ENCODE results near the gene SS18. TPM values are rescaled to one million over a fixed set of nuclear protein-coding genes. Genes with fewer than 3 reads are reported as not detected.

Gene SS18
- total RNA-seq, 2 experiments from 2014 or later = 59.3 to 64.5 TPM

DNA sequence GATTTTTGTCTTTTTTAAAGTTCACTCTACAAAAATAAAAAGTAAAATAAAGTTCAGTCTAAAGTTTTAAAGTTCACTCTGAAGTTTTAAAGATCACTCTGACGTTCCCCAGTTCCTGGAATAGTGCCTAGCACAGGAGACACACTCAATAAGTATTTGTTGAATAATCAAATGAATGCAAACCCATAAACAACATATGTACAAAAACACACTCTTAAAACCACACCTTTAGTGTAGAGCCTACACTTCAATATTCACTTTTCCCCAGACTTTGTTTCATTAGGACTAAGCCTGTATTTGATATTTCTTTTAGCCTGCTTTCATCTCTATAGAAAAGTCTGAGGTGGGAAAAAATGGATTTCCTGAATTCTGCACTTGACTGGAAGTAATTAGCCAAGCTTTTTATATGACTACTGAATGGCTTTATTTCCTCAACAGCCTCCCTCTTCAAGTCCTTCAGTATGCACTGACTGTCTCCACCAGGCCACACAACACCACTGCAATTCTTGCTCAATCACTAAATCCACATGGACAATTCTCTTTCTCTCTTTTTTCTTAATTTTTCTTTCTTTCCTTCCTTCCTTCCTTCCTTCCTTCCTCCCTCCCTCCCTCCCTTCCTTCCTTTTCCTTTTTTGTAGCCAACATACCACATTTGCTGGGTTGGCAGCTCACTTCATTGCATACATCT lies 104.6 kb downstream of the SS18 start:
- ChIA-PET POLR2A (interaction anchor here (0.6 kb wide), 1 partner anchor 107 kb away, joined by 3 read pairs; no protein-coding TSS in a partner anchor), CTCF (no interaction called here)
- ATAC-seq (no peak), DNase-seq (no peak)
- H3K4me1 Mint-ChIP-seq (ENCODE audit: low read depth) = no peaks in the 10 kb centered on the region
- H3K36me3 Mint-ChIP-seq (ENCODE audit: low read depth) = no peaks in the 10 kb centered on the region
- H3K27me3 Mint-ChIP-seq (ENCODE audit: low read depth) = peaks cover 6% of the 10 kb centered on the region
- H3K4me3 Mint-ChIP-seq = no peak overlapping the region
- H3K27ac Mint-ChIP-seq = no peak overlapping the region
- H3K9me3 Mint-ChIP-seq (ENCODE audit: insufficient read depth) = no peaks in the 10 kb centered on the region

DNA sequence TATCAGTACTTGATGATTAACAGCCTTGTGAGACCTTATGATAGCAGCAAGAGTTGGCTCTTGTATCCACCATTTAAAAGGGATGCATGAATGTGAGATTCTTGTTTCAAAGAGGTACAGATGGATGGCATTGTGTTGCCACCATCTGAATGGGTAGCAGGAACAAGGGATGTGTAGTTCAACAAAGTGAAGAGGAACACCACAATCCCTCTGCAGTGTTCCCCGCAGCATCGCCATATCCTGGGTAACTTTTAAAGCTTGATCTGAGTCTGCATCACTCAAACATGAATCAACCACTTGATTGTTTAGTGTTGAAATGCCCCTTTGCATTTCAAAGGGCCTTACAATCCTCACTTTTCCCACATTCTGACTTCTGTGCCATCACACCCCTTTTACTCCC lies 106.7 kb downstream of the SS18 start:
- DNase-seq (no peak), ATAC-seq (no peak)
- H3K9me3 Mint-ChIP-seq (ENCODE audit: insufficient read depth) = no peaks in the 10 kb centered on the region
- no peaks in the 10 kb centered on the region for H3K36me3 Mint-ChIP-seq (ENCODE audit: low read depth)
- H3K4me1 Mint-ChIP-seq (ENCODE audit: low read depth) = no peaks in the 10 kb centered on the region
- peaks cover 10% of the 10 kb centered on the region for H3K27me3 Mint-ChIP-seq (ENCODE audit: low read depth)
- ChIA-PET CTCF (no interaction called here), POLR2A (no interaction called here)
- no peak overlapping the region for H3K27ac Mint-ChIP-seq
- H3K4me3 Mint-ChIP-seq = no peak overlapping the region

DNA sequence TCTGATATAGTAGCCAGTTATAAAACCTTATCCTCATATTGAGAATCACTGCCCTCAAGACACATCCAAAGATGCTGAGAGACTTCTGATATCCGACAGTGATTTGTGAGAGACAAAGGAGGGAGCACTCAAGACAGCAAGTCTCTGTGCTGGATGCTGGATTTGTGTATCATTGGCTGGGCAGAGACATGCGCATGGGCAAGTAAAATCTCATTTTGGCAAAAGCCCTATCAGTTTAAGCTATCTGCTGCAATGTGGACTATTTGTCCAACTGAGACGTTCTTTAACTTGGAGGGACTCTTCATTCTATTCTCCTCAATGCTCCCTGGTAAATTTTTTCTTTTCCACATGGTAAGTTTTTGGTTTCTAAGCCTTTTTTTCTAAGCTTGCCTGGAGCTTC lies 107.5 kb downstream of the SS18 start:
- CTCF ChIA-PET = no interaction called here
- Mint-ChIP-seq H3K27me3 (ENCODE audit: low read depth) (peaks cover 10% of the 10 kb centered on the region), H3K27ac (no peak overlapping the region), H3K36me3 (ENCODE audit: low read depth) (no peaks in the 10 kb centered on the region), H3K4me1 (ENCODE audit: low read depth) (no peaks in the 10 kb centered on the region), H3K4me3 (no peak overlapping the region), H3K9me3 (ENCODE audit: insufficient read depth) (no peaks in the 10 kb centered on the region)
- ATAC-seq = no peak
- POLR2A ChIA-PET = no interaction called here
- no peak for DNase-seq

DNA sequence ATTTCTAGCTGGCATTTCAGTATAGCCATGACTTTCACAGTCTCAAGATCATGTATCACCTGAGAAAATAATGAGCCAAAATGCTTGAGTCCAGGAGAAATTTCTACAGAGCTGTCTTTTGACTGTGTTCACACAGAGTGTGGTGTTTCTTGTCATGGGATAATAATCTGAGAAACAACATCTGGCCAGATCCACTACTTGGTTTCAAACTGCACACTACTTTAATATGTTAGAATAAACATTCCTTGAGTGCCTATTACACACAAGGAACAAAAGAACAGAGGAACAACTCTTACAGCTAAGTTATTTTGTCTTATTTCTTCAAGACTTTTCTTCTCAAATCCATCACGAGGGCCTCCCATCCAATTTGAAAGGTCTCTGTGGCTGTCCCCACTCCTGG lies 108.3 kb downstream of the SS18 start:
- DNase-seq (no peak), ATAC-seq (no peak)
- H3K9me3 Mint-ChIP-seq (ENCODE audit: insufficient read depth) = no peaks in the 10 kb centered on the region
- ChIA-PET POLR2A (no interaction called here), CTCF (interaction anchor here (0.7 kb wide), 1 partner anchor 10 kb away, joined by 4 read pairs; no protein-coding TSS in a partner anchor)
- H3K27ac Mint-ChIP-seq = no peak overlapping the region
- peaks cover 10% of the 10 kb centered on the region for H3K27me3 Mint-ChIP-seq (ENCODE audit: low read depth)
- H3K36me3 Mint-ChIP-seq (ENCODE audit: low read depth) = no peaks in the 10 kb centered on the region
- H3K4me3 Mint-ChIP-seq = no peak overlapping the region
- peaks cover 5% of the 10 kb centered on the region for H3K4me1 Mint-ChIP-seq (ENCODE audit: low read depth)

DNA sequence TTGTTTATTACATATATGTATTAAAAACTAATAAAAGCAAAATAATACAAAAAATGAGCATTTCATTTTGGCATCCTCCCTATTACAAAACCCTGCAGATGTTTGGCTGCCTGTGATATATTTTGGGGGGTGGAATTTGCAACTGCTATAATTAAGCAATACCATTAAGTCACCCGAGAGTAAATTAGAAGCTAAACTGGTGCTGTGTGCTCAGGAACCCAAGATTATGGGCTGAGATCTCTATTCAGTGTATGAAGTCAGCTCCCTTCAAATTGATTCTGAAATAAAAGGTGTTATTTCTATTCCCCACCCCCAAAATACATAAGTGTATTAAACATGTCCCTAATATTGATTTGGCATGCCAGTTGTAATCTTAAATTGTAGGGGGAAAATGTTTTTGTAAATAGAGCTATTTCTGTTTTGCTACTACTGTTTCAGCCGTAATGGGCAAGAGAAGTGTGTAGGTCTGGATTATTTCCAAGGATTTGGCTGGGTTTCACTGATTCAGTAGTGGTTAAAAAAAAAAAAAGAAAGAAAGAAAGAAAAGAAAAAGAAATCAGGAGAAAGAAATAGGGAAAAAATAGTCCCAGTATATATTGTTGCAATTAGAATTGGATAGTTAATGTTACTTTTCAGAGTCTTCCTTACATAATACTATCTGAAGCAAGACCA lies 110.9 kb downstream of the SS18 start:
- CTCF ChIA-PET = no interaction called here
- no peak for ATAC-seq
- no peak for DNase-seq

DNA sequence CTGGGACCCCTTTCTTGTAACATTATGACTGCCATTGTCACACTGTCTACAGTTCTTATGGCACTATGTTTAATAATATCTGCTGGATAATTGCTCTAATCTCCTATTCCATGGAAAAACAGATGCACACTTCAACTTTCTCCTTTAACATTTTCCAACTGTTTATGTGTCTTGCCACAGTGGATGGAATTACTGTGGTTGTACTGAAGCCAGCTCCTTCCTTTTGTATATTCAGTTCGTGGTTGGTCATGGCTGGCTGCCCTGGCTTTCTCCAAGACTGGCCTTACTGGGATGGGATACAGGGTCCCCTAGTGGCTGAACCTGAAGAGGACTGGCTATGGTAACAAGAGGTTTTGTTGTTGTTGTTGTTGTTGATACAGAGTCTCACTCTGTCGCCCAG lies 113.9 kb downstream of the SS18 start:
- H3K4me3 Mint-ChIP-seq = no peak overlapping the region
- no peaks in the 10 kb centered on the region for H3K9me3 Mint-ChIP-seq (ENCODE audit: insufficient read depth)
- no peaks in the 10 kb centered on the region for H3K36me3 Mint-ChIP-seq (ENCODE audit: low read depth)
- ChIA-PET POLR2A (no interaction called here), CTCF (no interaction called here)
- DNase-seq (no peak), ATAC-seq (no peak)
- peaks cover 6% of the 10 kb centered on the region for H3K27me3 Mint-ChIP-seq (ENCODE audit: low read depth)
- H3K27ac Mint-ChIP-seq = no peak overlapping the region
- peaks cover 7% of the 10 kb centered on the region for H3K4me1 Mint-ChIP-seq (ENCODE audit: low read depth)

More for the DNA sequence above, 110.9 kb downstream of the SS18 start:
- POLR2A ChIA-PET = no interaction called here
- Mint-ChIP-seq H3K4me1 (ENCODE audit: low read depth) (peaks cover 7% of the 10 kb centered on the region), H3K27me3 (ENCODE audit: low read depth) (peaks cover 10% of the 10 kb centered on the region), H3K4me3 (no peak overlapping the region), H3K36me3 (ENCODE audit: low read depth) (no peaks in the 10 kb centered on the region), H3K27ac (no peak overlapping the region), H3K9me3 (ENCODE audit: insufficient read depth) (no peaks in the 10 kb centered on the region)

DNA sequence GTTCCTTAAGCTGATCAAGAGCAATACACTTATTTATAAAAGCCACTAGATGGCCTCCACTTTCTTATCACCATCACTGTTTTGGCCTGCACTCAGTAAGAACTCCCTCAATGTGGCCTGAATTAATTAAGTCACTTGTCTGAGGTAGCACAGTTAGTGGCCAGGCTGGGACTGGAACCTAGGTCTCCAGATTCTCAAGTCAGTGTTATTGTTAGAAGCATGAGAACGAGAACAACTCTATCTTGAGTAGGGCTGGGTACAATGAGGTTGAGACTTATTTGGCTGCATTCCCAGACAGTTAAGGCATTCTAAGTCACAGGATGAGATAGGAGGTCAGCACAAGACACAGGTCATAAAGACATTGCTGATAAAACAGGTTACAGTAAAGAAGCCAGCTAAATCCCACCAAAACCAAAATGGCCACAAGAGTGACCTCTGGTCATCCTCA lies 115.8 kb downstream of the SS18 start:
- H3K27ac Mint-ChIP-seq = no peak overlapping the region
- no peaks in the 10 kb centered on the region for H3K9me3 Mint-ChIP-seq (ENCODE audit: insufficient read depth)
- no peaks in the 10 kb centered on the region for H3K36me3 Mint-ChIP-seq (ENCODE audit: low read depth)
- CTCF ChIA-PET = no interaction called here
- H3K4me1 Mint-ChIP-seq (ENCODE audit: low read depth) = peaks cover 7% of the 10 kb centered on the region
- POLR2A ChIA-PET = no interaction called here
- no peak overlapping the region for H3K4me3 Mint-ChIP-seq
- no peak for ATAC-seq
- no peaks in the 10 kb centered on the region for H3K27me3 Mint-ChIP-seq (ENCODE audit: low read depth)
- DNase-seq = no peak

Other genes with a start within 250 kb of the SS18 start
- gene PSMA8, start 43.3 kb upstream of the SS18 start, total RNA-seq = 1 to 10 TPM; 1.2 TPM
- 1 to 10 TPM; 8.1 to 8.5 TPM for gene TAF4B, start 135.8 kb upstream of the SS18 start, total RNA-seq